ENCODE data around the gene ANO1.

Gene ANO1

DNA sequence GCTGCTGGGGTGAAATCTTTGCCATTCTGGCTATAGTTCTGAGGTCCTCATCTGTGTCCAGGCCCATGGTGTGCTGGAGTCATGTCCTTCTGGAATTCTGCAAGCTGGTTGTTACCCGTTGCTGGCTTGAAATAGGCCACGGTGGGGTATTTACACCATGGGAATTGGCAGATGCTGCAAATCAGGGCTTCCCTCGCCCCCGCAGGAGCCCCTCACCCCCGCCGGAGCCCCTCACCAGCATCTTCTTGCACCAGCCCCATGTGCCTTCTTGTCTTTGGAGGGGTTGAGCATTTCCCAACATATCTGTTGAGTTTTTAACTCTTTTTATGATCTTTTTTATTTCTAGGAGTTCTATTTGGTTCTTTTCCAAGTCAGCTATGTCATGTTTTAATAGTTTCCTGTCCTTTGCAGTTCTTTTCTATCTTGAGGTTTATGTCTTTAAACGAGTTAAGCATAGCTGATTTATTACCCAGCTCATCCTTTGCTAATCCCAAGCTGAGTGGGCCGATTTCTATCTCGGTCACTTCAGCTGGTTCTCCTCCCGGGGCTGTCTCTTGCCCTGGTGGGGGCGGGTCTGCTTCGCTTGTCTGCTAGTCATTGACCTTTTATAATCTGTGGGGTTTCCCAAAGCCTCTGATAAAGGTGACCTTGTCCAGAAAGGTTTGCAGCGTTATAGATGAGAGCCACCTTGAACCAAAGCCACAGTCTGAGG is 17.6 kb downstream of the ANO1 start:
- Histone ChIP-seq H3K4me2 (ENCODE audit: low read length) (no peak overlapping the region), H3K27ac (no peak overlapping the region), H3K79me2 (no peaks in the 10 kb centered on the region), H3K9ac (no peak overlapping the region), H3K9me3 (ENCODE audit: control insufficient read depth, low read length) (no peaks in the 10 kb centered on the region), H3K4me3 (ENCODE audit: low read depth, low read length) (no peak overlapping the region), H3K4me1 (peaks cover 2% of the 10 kb centered on the region), H2AFZ (no peak overlapping the region), H3K36me3 (ENCODE audit: control insufficient read depth, insufficient read depth, low read length) (no peaks in the 10 kb centered on the region), H3K27me3 (ENCODE audit: control insufficient read depth, insufficient read depth, low read length) (no peaks in the 10 kb centered on the region)
- TF ChIP-seq, protein P1, sequence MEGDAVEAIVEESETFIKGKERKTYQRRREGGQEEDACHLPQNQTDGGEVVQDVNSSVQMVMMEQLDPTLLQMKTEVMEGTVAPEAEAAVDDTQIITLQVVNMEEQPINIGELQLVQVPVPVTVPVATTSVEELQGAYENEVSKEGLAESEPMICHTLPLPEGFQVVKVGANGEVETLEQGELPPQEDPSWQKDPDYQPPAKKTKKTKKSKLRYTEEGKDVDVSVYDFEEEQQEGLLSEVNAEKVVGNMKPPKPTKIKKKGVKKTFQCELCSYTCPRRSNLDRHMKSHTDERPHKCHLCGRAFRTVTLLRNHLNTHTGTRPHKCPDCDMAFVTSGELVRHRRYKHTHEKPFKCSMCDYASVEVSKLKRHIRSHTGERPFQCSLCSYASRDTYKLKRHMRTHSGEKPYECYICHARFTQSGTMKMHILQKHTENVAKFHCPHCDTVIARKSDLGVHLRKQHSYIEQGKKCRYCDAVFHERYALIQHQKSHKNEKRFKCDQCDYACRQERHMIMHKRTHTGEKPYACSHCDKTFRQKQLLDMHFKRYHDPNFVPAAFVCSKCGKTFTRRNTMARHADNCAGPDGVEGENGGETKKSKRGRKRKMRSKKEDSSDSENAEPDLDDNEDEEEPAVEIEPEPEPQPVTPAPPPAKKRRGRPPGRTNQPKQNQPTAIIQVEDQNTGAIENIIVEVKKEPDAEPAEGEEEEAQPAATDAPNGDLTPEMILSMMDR (IDR thresholded peaks at IDR 0.05) = no peak

DNA sequence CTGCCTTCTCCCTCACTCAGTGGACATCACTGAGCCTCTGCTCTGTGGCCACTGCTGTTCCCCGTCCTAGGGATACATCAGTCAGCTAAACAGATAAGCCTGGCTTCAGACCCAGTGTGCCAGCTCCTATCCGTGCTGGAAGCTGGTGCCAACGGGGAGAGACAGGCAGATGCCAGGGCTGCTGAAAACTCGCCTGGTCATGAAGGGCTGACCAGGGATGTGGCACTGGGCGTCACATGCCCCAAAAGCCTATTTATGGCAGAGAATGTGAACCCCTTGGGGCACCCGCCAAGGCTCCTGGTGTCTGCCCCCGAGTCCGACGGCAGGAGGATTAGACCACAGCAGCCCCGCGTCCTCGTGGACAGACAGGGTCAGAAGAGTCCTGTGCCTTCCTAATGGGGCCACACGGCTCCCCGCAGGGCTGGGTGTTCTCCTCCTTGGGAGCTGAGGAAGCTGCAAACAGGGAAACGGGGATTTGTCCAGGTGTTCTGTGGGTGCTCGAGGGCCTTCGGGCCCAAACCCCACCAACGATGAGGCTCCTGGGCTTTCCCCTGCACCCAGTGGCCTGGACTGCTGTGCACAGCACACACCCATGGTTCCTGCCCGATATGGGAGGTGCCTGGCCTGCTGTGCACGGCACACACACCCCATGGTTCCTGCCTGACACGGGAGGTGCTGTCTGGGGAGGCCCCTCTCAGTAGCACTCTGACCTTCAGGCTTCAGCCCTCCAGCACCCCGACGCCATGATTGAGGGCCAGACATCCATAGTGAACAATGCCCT is 19.9 kb downstream of the ANO1 start:
- H3K36me3 ChIP-seq (ENCODE audit: control insufficient read depth, insufficient read depth, low read length) = no peaks in the 10 kb centered on the region
- no peak overlapping the region for H3K9ac ChIP-seq
- no peak overlapping the region for H3K27ac ChIP-seq

GRCh38 chr11:70098936-70099335 is 20.8 kb downstream of the ANO1 start:
- Histone ChIP-seq H3K27ac (no peak overlapping the region), H2AFZ (no peak overlapping the region), H3K4me2 (ENCODE audit: low read length) (no peak overlapping the region), H3K79me2 (no peaks in the 10 kb centered on the region), H3K9ac (no peak overlapping the region), H3K36me3 (ENCODE audit: control insufficient read depth, insufficient read depth, low read length) (no peaks in the 10 kb centered on the region), H3K4me3 (ENCODE audit: low read depth, low read length) (no peak overlapping the region), H3K4me1 (no peaks in the 10 kb centered on the region), H3K27me3 (ENCODE audit: control insufficient read depth, insufficient read depth, low read length) (no peaks in the 10 kb centered on the region), H3K9me3 (ENCODE audit: control insufficient read depth, low read length) (no peaks in the 10 kb centered on the region)
- TF ChIP-seq, protein P1 (IDR thresholded peaks at IDR 0.05) = no peak

More for the DNA sequence above, 19.9 kb downstream of the ANO1 start:
- Histone ChIP-seq H3K4me2 (ENCODE audit: low read length) (no peak overlapping the region), H3K79me2 (no peaks in the 10 kb centered on the region), H3K4me1 (no peaks in the 10 kb centered on the region), H2AFZ (no peak overlapping the region), H3K27me3 (ENCODE audit: control insufficient read depth, insufficient read depth, low read length) (no peaks in the 10 kb centered on the region), H3K4me3 (ENCODE audit: low read depth, low read length) (no peak overlapping the region), H3K9me3 (ENCODE audit: control insufficient read depth, low read length) (no peaks in the 10 kb centered on the region)
- TF ChIP-seq, protein P1 (IDR thresholded peaks at IDR 0.05) = no peak

DNA sequence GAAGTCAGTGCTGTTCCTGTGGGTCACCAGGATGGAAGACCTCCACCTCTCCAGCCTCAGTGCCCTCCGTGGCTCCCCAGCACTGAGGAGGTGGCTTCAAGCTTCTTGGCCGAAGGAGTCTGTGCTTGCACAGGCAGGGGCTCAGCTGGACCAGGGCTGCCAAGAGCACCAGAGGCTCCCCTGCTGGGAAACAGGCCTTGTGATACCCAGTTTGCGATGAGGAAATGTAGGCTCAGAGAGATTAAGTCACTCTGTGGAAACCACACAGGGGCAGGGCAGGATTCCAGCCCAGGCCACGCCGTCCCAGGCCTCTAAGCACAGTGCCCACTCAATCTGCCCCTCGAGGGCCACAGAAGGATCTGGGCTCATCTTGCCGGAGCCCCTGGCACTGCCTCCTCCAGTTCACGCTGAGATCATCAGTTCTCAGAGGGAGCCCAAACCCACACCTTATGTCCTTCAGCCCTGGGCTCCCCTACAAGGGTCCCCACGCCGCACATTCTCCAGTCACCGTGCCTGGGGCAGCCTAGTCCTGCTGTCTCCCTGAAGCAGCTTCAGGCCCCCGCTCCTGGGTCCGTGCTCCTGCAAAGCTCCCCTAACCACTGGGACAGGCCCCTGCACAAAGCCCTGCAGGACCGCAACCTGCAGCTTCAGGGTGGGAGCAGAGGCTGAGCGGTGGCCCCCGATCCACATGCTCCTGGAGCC is 21.6 kb downstream of the ANO1 start:
- Histone ChIP-seq H3K9ac (no peak overlapping the region), H3K9me3 (ENCODE audit: control insufficient read depth, low read length) (no peaks in the 10 kb centered on the region), H3K27me3 (ENCODE audit: control insufficient read depth, insufficient read depth, low read length) (no peaks in the 10 kb centered on the region), H3K79me2 (no peaks in the 10 kb centered on the region), H3K4me1 (no peaks in the 10 kb centered on the region), H2AFZ (no peak overlapping the region), H3K27ac (no peak overlapping the region), H3K36me3 (ENCODE audit: control insufficient read depth, insufficient read depth, low read length) (no peaks in the 10 kb centered on the region), H3K4me3 (ENCODE audit: low read depth, low read length) (no peak overlapping the region), H3K4me2 (ENCODE audit: low read length) (no peak overlapping the region)
- TF ChIP-seq, protein P1 (IDR thresholded peaks at IDR 0.05) = no peak

Data from parathyroid adenoma (tissue), 2 donors.